HG02970 (cell line): Measurements from ENCODE around the gene PFKFB4.
"Not testable (repeated sequence)": the region's sequence is repeated elsewhere in the genome, so short reads cannot be mapped to it uniquely, and the experiment has no call there.

Experiments used
- ATAC-seq: cut with Tn5 transposase; IDR thresholded peaks from one replicate; pipeline ENCODE4 v1.9.1; 2021; ENCODE audit warnings: mild to moderate bottlenecking, moderate library complexity, moderate number of reproducible peaks; ENCODE audit not compliant: unreplicated experiment, low FRiP score

Gene PFKFB4

GRCh38 chr3:48535578-48535977, 21.0 kb downstream of the PFKFB4 start:
- ATAC-seq: no peak

- ATAC-seq: no peak
Measured at GRCh38 chr3:48532977-48533337, 23.6 kb downstream of the PFKFB4 start.

- ATAC-seq: no peak
Measured at GRCh38 chr3:48532271-48532976, 24.2 kb downstream of the PFKFB4 start.

- not testable (repeated sequence) for ATAC-seq
Measured at GRCh38 chr3:48530701-48531100, 25.9 kb downstream of the PFKFB4 start.

GRCh38 chr3:48528754-48529153, 27.8 kb downstream of the PFKFB4 start:
- no peak for ATAC-seq

- ATAC-seq: no peak
Measured at GRCh38 chr3:48528048-48528447, 28.6 kb downstream of the PFKFB4 start.

- no peak for ATAC-seq
Measured at GRCh38 chr3:48524970-48525369, 31.6 kb downstream of the PFKFB4 start.

- ATAC-seq: no peak
Measured at GRCh38 chr3:48521635-48522034, 35.0 kb downstream of the PFKFB4 start.

- no peak for ATAC-seq
Measured at GRCh38 chr3:48519277-48519643, 37.3 kb downstream of the PFKFB4 start.

GRCh38 chr3:48518638-48519276, 37.8 kb downstream of the PFKFB4 start:
- ATAC-seq: no peak

- ATAC-seq: no peak
Measured at GRCh38 chr3:48518069-48518468, 38.5 kb downstream of the PFKFB4 start.

- no peak for ATAC-seq
Measured at GRCh38 chr3:48516571-48516970, 40.0 kb downstream of the PFKFB4 start.

- ATAC-seq: no peak
Measured at GRCh38 chr3:48514431-48515227, 42.0 kb downstream of the PFKFB4 start.

- no peak for ATAC-seq
Measured at GRCh38 chr3:48511551-48511950, 45.1 kb downstream of the PFKFB4 start.

- ATAC-seq: peak; percentile 44
Measured at GRCh38 chr3:48507256-48508061, 49.1 kb downstream of the PFKFB4 start.

- no peak for ATAC-seq
Measured at GRCh38 chr3:48505968-48506504, 50.6 kb downstream of the PFKFB4 start.

GRCh38 chr3:48505146-48505545, 51.5 kb downstream of the PFKFB4 start:
- no peak for ATAC-seq

GRCh38 chr3:48504051-48504946, 52.3 kb downstream of the PFKFB4 start, which contains the start of gene SHISA5:
Gene SHISA5, minus strand, starts transcription at chr3:48504174. Its CDS starts 80 bp downstream, at chr3:48504094.
- no peak for ATAC-seq

GRCh38 chr3:48503401-48504050, 53.1 kb downstream of the PFKFB4 start:
- ATAC-seq: no peak
